ENCODE measurements around the gene AGMO. TPM values are rescaled to one million over a fixed set of nuclear protein-coding genes. Genes with fewer than 3 reads are reported as not detected.

AGMO gene
- total and polyA plus RNA-seq, 2 donors = 0.37 to 0.57 TPM

GRCh38 chr7:15417341-15417988 is 144.3 kb downstream of the AGMO start:
- no peak for DNase-seq (ENCODE audit: low read depth in 6 of 9, low spot score in 9 of 9)
- 95% methylated on average over 5 of the region's 5 CpGs for WGBS
- no peak overlapping the region for H3K4me3 ChIP-seq (ENCODE audit: low read length in 2 of 2)
- no peak overlapping the region for H3K27ac ChIP-seq (ENCODE audit: low read depth in 1 of 2, low read length in 1 of 2)
- H3K9me3 ChIP-seq (ENCODE audit: control insufficient read depth in 2 of 2, insufficient read depth in 1 of 2, low read length in 1 of 2) = peaks cover 0 to 3% of the 10 kb centered on the region in 2 donors
- no peaks in the 10 kb centered on the region for H3K4me1 ChIP-seq (ENCODE audit: control insufficient read depth in 2 of 2, insufficient read depth in 2 of 2, low read length in 2 of 2)
- no peaks in the 10 kb centered on the region for H3K36me3 ChIP-seq (ENCODE audit: control insufficient read depth in 2 of 2, insufficient read depth in 2 of 2, low read length in 1 of 2)
- no peaks in the 10 kb centered on the region for H3K27me3 ChIP-seq (ENCODE audit: control insufficient read depth in 2 of 2, insufficient read depth in 1 of 2, low read length in 1 of 2)

GRCh38 chr7:15411019-15411418 is 150.8 kb downstream of the AGMO start:
- no peak for DNase-seq (ENCODE audit: low read depth in 6 of 9, low spot score in 9 of 9)
- H3K27me3 ChIP-seq (ENCODE audit: control insufficient read depth in 2 of 2, insufficient read depth in 1 of 2, low read length in 1 of 2) = no peaks in the 10 kb centered on the region
- 91% methylated on average over 2 of the region's 2 CpGs for WGBS
- no peak overlapping the region for H3K4me3 ChIP-seq (ENCODE audit: low read length in 2 of 2)
- no peak overlapping the region for H3K27ac ChIP-seq (ENCODE audit: low read depth in 1 of 2, low read length in 1 of 2)
- peaks cover 0 to 2% of the 10 kb centered on the region in 2 donors for H3K9me3 ChIP-seq (ENCODE audit: control insufficient read depth in 2 of 2, insufficient read depth in 1 of 2, low read length in 1 of 2)
- H3K36me3 ChIP-seq (ENCODE audit: control insufficient read depth in 2 of 2, insufficient read depth in 2 of 2, low read length in 1 of 2) = no peaks in the 10 kb centered on the region
- no peaks in the 10 kb centered on the region for H3K4me1 ChIP-seq (ENCODE audit: control insufficient read depth in 2 of 2, insufficient read depth in 2 of 2, low read length in 2 of 2)

GRCh38 chr7:15407910-15408309 is 153.9 kb downstream of the AGMO start:
- Histone ChIP-seq H3K27ac (ENCODE audit: low read depth in 1 of 2, low read length in 1 of 2) (no peak overlapping the region), H3K4me1 (ENCODE audit: control insufficient read depth in 2 of 2, insufficient read depth in 2 of 2, low read length in 2 of 2) (no peaks in the 10 kb centered on the region), H3K36me3 (ENCODE audit: control insufficient read depth in 2 of 2, insufficient read depth in 2 of 2, low read length in 1 of 2) (no peaks in the 10 kb centered on the region), H3K4me3 (ENCODE audit: low read length in 2 of 2) (no peak overlapping the region), H3K27me3 (ENCODE audit: control insufficient read depth in 2 of 2, insufficient read depth in 1 of 2, low read length in 1 of 2) (no peaks in the 10 kb centered on the region), H3K9me3 (ENCODE audit: control insufficient read depth in 2 of 2, insufficient read depth in 1 of 2, low read length in 1 of 2) (no peaks in the 10 kb centered on the region)
- no peak for DNase-seq (ENCODE audit: low read depth in 6 of 9, low spot score in 9 of 9)
- WGBS = 27% methylated on average over 4 of the region's 4 CpGs

GRCh38 chr7:15403751-15404150 is 158.1 kb downstream of the AGMO start:
- H3K9me3 ChIP-seq (ENCODE audit: control insufficient read depth in 2 of 2, insufficient read depth in 1 of 2, low read length in 1 of 2) = no peaks in the 10 kb centered on the region
- H3K36me3 ChIP-seq (ENCODE audit: control insufficient read depth in 2 of 2, insufficient read depth in 2 of 2, low read length in 1 of 2) = no peaks in the 10 kb centered on the region
- H3K27ac ChIP-seq (ENCODE audit: low read depth in 1 of 2, low read length in 1 of 2) = no peak overlapping the region
- H3K27me3 ChIP-seq (ENCODE audit: control insufficient read depth in 2 of 2, insufficient read depth in 1 of 2, low read length in 1 of 2) = no peaks in the 10 kb centered on the region
- no peaks in the 10 kb centered on the region for H3K4me1 ChIP-seq (ENCODE audit: control insufficient read depth in 2 of 2, insufficient read depth in 2 of 2, low read length in 2 of 2)
- WGBS = 26% methylated on average over 2 of the region's 2 CpGs
- DNase-seq (ENCODE audit: low read depth in 6 of 9, low spot score in 9 of 9) = no peak
- H3K4me3 ChIP-seq (ENCODE audit: low read length in 2 of 2) = no peak overlapping the region

GRCh38 chr7:15403315-15403714 is 158.5 kb downstream of the AGMO start:
- Histone ChIP-seq H3K4me3 (ENCODE audit: low read length in 2 of 2) (no peak overlapping the region), H3K27me3 (ENCODE audit: control insufficient read depth in 2 of 2, insufficient read depth in 1 of 2, low read length in 1 of 2) (no peaks in the 10 kb centered on the region), H3K36me3 (ENCODE audit: control insufficient read depth in 2 of 2, insufficient read depth in 2 of 2, low read length in 1 of 2) (no peaks in the 10 kb centered on the region), H3K9me3 (ENCODE audit: control insufficient read depth in 2 of 2, insufficient read depth in 1 of 2, low read length in 1 of 2) (no peaks in the 10 kb centered on the region), H3K27ac (ENCODE audit: low read depth in 1 of 2, low read length in 1 of 2) (no peak overlapping the region), H3K4me1 (ENCODE audit: control insufficient read depth in 2 of 2, insufficient read depth in 2 of 2, low read length in 2 of 2) (no peaks in the 10 kb centered on the region)
- DNase-seq (ENCODE audit: low read depth in 6 of 9, low spot score in 9 of 9) = no peak
- WGBS = 0% methylated on average over 1 of the region's 1 CpG

GRCh38 chr7:15402436-15403136 is 159.2 kb downstream of the AGMO start:
- no peaks in the 10 kb centered on the region for H3K4me1 ChIP-seq (ENCODE audit: control insufficient read depth in 2 of 2, insufficient read depth in 2 of 2, low read length in 2 of 2)
- H3K4me3 ChIP-seq (ENCODE audit: low read length in 2 of 2) = no peak overlapping the region
- H3K27me3 ChIP-seq (ENCODE audit: control insufficient read depth in 2 of 2, insufficient read depth in 1 of 2, low read length in 1 of 2) = no peaks in the 10 kb centered on the region
- no peaks in the 10 kb centered on the region for H3K36me3 ChIP-seq (ENCODE audit: control insufficient read depth in 2 of 2, insufficient read depth in 2 of 2, low read length in 1 of 2)
- WGBS = 94% methylated on average over 2 of the region's 2 CpGs
- no peak for DNase-seq (ENCODE audit: low read depth in 6 of 9, low spot score in 9 of 9)
- H3K9me3 ChIP-seq (ENCODE audit: control insufficient read depth in 2 of 2, insufficient read depth in 1 of 2, low read length in 1 of 2) = no peaks in the 10 kb centered on the region
- no peak overlapping the region for H3K27ac ChIP-seq (ENCODE audit: low read depth in 1 of 2, low read length in 1 of 2)

- H3K4me3 ChIP-seq (ENCODE audit: low read length in 2 of 2) = no peak overlapping the region
- WGBS = 72% methylated on average over 3 of the region's 3 CpGs
- no peak overlapping the region for H3K27ac ChIP-seq (ENCODE audit: low read depth in 1 of 2, low read length in 1 of 2)
- H3K4me1 ChIP-seq (ENCODE audit: control insufficient read depth in 2 of 2, insufficient read depth in 2 of 2, low read length in 2 of 2) = no peaks in the 10 kb centered on the region
- H3K36me3 ChIP-seq (ENCODE audit: control insufficient read depth in 2 of 2, insufficient read depth in 2 of 2, low read length in 1 of 2) = no peaks in the 10 kb centered on the region
- no peak for DNase-seq (ENCODE audit: low read depth in 6 of 9, low spot score in 9 of 9)
- H3K9me3 ChIP-seq (ENCODE audit: control insufficient read depth in 2 of 2, insufficient read depth in 1 of 2, low read length in 1 of 2) = peaks cover 0 to 8% of the 10 kb centered on the region in 2 donors
- no peaks in the 10 kb centered on the region for H3K27me3 ChIP-seq (ENCODE audit: control insufficient read depth in 2 of 2, insufficient read depth in 1 of 2, low read length in 1 of 2)
Observed at GRCh38 chr7:15400440-15400839, 161.4 kb downstream of the AGMO start.

- H3K4me1 ChIP-seq (ENCODE audit: control insufficient read depth in 2 of 2, insufficient read depth in 2 of 2, low read length in 2 of 2) = no peaks in the 10 kb centered on the region
- no peak overlapping the region for H3K4me3 ChIP-seq (ENCODE audit: low read length in 2 of 2)
- 84% methylated on average over 2 of the region's 2 CpGs for WGBS
- no peaks in the 10 kb centered on the region for H3K36me3 ChIP-seq (ENCODE audit: control insufficient read depth in 2 of 2, insufficient read depth in 2 of 2, low read length in 1 of 2)
- no peaks in the 10 kb centered on the region for H3K27me3 ChIP-seq (ENCODE audit: control insufficient read depth in 2 of 2, insufficient read depth in 1 of 2, low read length in 1 of 2)
- no peak for DNase-seq (ENCODE audit: low read depth in 6 of 9, low spot score in 9 of 9)
- H3K9me3 ChIP-seq (ENCODE audit: control insufficient read depth in 2 of 2, insufficient read depth in 1 of 2, low read length in 1 of 2) = peaks cover 0 to 8% of the 10 kb centered on the region in 2 donors
- H3K27ac ChIP-seq (ENCODE audit: low read depth in 1 of 2, low read length in 1 of 2) = no peak overlapping the region
Observed at GRCh38 chr7:15399441-15399840, 162.4 kb downstream of the AGMO start.

GRCh38 chr7:15397922-15398760 is 163.7 kb downstream of the AGMO start:
- Histone ChIP-seq H3K4me3 (ENCODE audit: low read length in 2 of 2) (no peak overlapping the region), H3K27ac (ENCODE audit: low read depth in 1 of 2, low read length in 1 of 2) (no peak overlapping the region), H3K27me3 (ENCODE audit: control insufficient read depth in 2 of 2, insufficient read depth in 1 of 2, low read length in 1 of 2) (no peaks in the 10 kb centered on the region), H3K36me3 (ENCODE audit: control insufficient read depth in 2 of 2, insufficient read depth in 2 of 2, low read length in 1 of 2) (no peaks in the 10 kb centered on the region), H3K9me3 (ENCODE audit: control insufficient read depth in 2 of 2, insufficient read depth in 1 of 2, low read length in 1 of 2) (peaks cover 0 to 8% of the 10 kb centered on the region in 2 donors), H3K4me1 (ENCODE audit: control insufficient read depth in 2 of 2, insufficient read depth in 2 of 2, low read length in 2 of 2) (no peaks in the 10 kb centered on the region)
- WGBS = 94% methylated on average over 9 of the region's 9 CpGs
- no peak for DNase-seq (ENCODE audit: low read depth in 6 of 9, low spot score in 9 of 9)

All from thymus (tissue), 11 donors.